SK-MEL-5 (cell line): ENCODE results near the gene FLRT1. TPM values are rescaled to one million over a fixed set of nuclear protein-coding genes. Genes with fewer than 3 reads are reported as not detected.

Source experiments
- DNase-seq: peaks from one replicate; pipeline ENCODE4 v3.0.0-alpha.2; 2016; ENCODE audit warnings: low read depth, low spot score
- in situ Hi-C: cut with HindIII; loops from 2 replicates; pipeline ENCODE4 v1.10.0; 2016; ENCODE audit warnings: low sequenced_read_pairs, high pct_unique_total_duplicates, low pct_unique_long_range_greater_than_20kb
- total RNA-seq: library from RNA; depleted of rRNA; stranded (reverse); fragments of >200 nt; shearing (Covaris generic); gene quantifications from 2 replicates; pipeline ENCODE4 v1.2.3, GENCODE V29; 2014

Gene FLRT1
- total RNA-seq, 1 experiment from 2014 or later, result not detected

DNA sequence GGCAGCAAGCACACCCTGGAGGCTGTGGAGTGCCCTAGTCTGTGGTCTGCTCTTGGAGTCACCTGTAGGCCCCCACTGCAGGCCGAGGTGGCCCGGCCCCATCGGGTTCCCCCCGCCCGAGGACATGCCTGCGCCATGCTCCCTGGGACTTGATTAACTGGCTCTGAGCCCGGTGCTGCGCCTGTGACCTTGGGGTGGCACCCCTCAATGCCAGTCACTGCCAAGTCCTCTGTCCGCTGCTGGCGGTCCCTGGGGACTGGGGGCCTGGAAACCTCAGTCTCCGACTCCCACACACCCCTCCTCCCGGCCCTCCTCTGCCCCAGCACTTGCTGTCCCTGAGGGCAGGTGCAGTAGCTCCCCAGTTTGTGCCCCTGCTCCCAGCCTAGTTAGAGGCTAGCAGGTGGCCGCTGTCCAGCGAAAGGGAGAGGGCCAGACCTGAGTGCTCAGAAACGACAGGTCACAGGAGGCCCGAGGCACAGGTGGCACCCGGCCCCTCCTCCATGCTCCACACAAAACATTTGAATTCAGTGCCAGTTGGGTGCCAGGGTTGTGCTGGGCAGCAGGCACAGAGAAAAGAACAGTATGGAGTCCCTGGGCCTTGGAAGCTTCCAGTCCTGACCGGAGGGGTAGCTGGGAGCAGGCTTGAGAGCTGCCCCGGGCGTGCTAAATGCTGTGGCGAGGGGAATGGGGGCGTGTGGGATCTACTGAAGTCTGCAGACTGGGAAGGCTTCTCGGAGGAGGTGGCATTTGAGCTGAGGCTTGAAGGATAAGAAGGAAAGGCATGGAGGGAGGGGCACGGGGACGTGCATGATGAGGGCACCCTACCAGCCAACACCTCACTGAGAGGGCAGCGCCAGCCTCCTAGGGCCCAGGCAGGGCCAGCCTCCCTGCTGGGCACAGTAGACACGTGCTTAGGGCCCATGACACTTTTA, 16.4 kb upstream of the FLRT1 start:
- no peak for DNase-seq
- in situ Hi-C loops, result no loop called here

DNA sequence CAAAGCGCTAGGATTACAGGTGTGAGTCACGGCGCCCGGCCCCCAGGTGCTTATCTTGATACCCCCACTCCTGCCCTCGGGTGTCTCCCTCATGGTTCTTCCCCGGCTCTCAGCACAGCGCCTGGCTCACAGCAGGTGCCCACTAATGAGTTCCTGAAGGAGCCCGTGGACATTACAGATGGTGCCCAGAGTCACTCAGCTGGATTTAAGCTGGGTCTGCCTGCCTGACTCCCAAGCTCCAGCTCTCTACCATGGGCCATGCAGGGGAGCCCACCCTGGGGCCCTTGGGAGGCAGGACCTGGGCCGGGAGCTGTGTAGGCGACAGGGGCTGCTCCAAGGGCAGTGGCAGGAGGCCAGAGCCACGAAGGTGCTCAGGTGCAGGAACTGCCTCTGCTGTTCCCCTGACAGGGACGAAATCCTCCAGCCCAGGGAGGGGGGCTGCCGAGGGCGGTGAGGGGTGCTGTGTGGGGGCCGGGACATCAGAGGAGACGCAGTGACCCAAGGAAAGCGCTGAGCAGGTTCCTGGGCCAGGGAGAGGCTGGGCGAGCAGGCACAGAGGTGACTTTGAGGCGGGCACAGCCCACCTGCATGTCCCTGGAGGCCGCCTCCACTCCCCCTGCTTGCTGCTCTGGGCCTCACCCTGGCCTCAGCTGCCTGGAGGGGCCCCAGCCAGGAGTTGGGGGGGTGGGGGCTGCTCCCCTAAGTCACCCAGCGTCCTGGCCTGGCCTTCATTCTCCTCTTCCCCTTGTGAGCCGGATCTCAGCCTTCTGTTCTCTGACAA, 14.6 kb upstream of the FLRT1 start:
- in situ Hi-C loops, result no loop called here

DNA sequence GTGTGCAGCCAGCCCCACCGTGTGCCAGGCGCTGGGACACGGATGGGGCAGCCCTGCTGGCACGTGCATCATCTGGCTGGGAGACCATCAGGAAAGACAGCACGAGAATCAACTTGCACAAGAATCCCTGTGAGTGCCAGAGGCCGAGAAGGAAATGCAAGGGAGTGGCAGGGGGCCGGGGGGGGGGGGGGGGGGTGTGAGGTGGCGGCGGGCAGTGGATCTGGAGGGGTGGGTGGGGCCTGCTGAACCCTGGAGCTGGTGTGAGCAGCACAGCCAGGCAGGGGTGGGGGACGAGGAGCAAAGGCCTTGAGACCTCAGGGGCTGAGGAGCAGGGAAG, 14.0 kb upstream of the FLRT1 start:
- in situ Hi-C loops, result no loop called here
- DNase-seq, result no peak

More for the DNA sequence above, 14.6 kb upstream of the FLRT1 start:
- no peak for DNase-seq

DNA sequence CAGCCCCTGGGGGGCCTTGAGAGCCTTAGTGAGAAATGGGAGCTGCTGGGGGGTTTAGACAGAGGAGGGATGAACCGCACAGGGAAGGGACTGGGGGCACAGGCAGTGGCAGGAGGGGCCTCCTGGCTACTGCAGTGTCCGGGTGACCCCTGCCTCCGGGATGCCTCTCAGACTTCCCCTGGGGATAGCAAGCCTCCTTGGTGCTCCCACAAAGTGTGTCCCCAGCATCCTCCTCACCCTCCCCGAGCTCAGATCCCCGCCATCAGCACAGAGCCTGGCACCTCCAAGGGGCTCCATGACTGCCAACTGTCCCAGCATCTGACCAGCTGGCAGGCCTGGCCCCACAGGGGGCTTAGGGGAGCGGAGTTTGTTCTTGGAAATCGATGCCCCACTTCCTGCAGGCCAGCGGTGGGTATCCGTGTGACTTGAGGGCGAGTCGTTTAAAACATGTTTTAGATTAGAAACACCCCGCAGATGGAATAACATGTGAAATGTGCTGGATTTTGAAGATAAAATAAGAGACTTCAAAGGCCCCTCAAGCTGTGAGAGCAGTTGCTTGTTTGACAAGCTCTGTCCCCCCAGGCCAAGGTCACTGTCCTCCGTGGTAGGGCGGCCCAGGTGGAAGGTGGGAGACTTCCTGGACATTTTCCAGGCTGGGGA, 13.5 kb upstream of the FLRT1 start:
- no peak for DNase-seq
- in situ Hi-C loops, result no loop called here

DNA sequence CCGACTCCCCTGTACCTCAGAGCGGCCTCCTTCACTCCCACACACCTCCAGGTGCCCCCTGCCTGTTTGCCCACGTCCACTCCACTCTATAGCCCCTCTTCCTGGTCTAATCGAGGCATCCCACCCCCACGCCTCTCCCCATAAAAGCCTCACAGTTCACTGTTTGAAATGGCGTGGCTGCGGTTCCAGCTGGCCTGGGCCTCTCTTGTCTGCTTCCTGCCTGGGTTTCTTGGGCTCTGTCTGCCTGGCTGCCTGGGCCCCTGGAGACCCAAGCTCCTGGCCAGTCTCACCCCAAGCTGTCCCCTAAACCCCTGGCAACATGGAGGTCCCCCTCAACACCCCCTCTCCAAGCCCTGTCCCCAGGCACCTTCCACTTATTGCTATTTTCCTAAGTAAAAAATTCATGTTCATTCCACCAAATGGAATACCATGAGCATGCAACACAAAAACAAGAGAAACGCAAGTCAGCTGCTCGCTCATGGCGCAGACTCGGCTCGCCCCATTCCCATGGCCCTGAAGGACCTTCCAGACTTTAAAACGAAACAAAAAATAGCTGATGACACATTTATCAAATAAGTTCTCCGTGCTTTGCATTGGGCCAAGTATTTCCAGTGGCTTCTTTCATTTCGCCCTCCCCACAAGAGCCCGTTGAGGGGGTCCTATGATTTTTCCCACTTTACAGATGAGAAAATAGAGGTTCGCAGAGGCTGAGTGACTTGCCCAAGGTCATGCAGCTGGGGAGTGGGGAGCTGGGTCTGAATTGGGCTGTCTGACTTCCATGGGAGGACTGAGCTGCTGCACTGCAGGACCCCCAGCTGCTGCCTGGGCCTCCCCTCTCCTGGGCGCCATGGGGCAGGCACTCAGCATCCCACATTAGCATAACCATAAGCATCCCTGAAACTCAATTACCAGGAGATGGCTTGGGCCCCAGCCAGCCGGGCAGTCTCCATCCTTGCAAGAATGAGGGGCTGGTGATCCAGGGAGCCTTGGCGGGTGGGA, 11.7 kb upstream of the FLRT1 start:
- in situ Hi-C loops, result no loop called here
- DNase-seq, result no peak

DNA sequence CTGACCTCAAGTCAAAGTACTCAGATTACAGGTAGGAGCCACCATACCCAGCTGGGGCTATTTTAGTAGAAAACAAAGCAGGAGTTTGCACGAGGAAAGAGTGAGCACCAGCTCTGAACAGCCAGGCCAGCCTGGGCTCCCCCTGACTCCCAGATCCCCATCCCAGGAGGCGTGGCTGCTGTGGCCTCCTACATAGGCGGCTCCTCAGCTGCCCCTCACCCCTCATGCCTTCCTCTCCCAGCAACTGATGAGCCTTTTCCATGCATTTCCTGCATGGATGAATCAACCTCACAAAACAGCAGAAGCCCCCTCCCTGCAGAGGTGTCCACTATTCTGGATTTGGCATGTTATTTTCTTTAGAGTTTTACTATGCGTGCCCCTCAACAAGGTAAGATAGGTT, 10.5 kb upstream of the FLRT1 start:
- no peak for DNase-seq
- in situ Hi-C loops, result no loop called here

DNA sequence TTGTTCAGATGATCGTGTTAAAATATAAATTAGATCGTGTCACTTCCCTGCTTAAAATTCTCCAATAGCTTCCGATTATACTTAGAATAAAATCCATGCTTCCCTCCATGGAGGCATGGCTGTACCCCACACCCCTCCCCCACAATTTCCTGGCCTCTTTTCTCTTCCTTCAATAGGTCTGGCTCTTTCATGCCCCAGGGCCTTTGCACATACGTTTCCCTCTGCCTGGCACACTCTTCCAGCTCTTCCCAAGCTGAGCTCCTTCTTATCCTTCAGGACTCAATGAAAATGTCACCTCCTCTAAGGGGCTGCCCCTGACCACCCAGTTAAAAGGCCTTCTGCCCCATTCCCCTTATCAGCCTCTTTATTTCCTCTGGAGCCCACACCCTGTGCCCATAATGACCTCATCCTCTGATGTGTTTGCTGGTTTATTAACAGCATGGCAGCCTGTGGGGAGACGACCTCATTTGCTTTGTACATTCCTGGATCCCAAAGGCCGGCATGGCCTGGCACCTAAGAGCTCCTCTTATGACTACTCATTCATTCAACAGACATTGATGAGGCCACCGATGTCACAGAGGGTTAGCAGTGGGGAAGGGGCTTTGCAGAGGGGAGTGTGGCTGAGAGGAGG, 9.0 kb upstream of the FLRT1 start:
- in situ Hi-C loops, result no loop called here
- no peak for DNase-seq

DNA sequence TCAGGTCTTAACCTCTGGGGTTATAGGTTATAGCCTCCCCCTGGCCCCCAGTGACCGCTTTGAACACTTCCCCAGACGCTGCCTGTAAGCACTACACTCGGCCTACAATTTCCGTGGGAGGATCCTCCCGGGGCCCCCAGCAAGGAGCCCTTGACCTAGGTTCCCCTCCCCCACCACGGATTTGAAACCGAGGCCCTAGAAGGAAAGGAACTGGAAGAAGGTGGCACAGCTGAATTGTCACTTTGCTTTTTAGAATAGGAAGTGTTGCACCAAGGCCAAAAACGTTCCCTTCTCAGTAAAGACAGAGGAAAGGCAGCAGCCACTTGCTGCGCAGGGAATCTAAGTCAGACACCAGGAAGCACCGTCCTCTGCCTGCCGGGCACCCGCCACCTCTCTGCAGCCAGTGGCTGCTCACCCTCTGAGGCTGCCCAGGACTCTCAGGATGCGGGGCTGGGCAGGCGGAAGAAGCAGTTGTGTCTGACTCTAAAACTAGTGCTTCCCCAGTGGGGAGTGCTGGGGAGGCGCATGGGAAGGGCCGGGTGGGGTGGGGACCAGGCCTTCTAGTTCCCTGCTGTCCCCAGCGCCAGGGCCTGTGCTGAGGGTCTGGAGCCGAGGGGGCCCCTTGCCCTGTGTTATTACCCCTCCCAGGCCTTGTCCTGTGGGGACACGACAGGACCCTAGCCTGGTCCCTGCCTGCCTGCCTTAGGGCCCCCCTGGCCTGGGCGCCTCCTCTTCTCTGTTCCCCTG, 7.9 kb upstream of the FLRT1 start:
- no peak for DNase-seq
- in situ Hi-C loops, result no loop called here

DNA sequence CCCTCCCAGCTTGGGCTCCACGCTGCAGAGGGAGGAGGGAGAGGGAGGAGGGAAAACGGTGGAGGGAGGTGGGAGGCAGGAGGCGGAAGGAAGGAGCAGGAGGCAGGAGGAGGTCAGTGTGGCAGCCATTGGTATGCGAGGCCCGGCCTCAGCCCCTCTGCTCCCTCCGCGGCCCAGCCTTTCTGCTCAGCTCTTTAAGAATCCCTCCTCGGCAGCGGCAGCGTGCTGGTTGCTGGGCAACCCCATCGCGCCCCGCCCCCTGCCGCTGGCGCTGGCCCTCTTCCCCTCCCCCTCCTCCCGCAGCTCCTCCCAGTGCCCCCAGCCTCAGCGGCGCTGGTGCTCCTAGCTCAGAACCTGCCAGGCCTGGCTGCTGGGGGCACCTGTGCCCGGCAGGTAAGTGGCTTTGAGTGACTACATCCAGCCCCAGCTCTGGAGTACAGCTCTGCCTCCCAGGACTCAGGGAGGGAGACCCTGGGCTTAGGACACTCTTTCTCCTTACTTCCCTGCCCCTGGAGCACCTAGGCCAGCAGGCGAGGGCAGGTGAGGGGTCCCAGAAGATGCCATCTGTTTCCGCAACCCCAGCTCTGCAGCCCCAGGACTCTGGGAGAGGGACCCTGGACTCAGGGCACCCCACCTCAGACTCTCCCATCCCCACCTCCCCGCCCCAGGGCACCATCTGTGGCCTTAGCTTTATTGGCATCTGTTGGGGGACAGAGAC, 7.2 kb upstream of the FLRT1 start:
- no peak for DNase-seq
- in situ Hi-C loops, result no loop called here

DNA sequence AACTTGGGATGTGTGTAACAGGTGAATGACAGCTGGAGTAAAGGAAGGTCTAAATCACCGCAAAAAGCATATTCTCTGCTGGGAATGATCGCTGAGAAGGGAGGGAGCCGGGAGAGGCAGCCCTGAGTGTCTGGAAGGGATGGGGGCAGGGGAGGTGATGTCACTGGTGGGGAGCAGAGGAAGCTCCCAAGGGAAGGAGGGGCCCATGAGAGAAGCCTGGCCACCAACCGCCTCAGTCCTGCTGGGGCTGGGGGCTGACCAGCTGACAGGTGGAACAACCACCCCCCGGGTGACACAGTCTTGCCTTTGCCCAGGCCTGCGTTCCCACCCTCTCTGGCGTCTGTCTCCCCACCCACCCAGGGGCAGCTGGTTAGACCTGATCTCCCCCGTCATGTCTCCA, 6.0 kb upstream of the FLRT1 start:
- in situ Hi-C loops, result no loop called here

DNA sequence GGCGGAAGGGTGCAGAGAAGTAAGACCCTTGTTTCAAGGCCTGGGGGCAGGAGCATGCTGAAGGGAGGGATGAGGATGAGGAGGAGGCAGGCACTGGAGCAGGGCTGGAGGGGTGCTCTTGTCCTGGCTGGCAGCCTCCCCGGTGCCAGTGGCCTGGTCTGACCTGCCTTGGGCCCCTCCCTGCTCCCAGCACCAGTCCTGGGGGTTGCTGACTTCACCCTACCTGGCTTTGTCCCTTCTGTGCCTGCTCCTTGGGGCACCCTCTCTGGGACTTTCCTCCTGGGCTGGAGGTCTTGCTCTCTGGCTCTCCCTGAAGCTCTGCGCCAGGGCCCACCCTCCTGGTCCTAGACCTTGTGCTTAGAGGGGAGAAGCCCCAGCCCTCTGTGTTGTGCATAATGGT, 4.7 kb upstream of the FLRT1 start:
- no peak for DNase-seq
- in situ Hi-C loops, result no loop called here

More for the DNA sequence above, 6.0 kb upstream of the FLRT1 start:
- no peak for DNase-seq

DNA sequence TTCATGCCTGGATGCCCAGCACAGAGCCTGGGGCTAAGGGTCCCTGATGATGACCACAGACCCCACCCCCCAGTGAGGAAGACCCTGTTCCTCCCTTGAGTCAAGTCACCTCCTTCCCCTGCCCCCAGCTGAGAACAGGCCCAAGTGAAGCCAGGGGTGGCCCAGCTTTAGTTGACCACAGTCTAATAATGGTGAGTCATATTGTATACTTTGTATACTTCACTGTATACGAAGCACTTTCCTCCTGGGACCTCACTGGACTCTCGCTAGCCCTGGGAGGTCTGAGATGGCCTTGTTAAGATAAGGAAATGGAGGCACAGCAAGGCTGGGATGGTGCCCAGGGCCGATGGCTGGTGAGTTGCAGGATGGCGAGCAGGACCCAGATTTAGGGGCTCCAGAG, 3.7 kb upstream of the FLRT1 start:
- DNase-seq, result no peak
- in situ Hi-C loops, result no loop called here

DNA sequence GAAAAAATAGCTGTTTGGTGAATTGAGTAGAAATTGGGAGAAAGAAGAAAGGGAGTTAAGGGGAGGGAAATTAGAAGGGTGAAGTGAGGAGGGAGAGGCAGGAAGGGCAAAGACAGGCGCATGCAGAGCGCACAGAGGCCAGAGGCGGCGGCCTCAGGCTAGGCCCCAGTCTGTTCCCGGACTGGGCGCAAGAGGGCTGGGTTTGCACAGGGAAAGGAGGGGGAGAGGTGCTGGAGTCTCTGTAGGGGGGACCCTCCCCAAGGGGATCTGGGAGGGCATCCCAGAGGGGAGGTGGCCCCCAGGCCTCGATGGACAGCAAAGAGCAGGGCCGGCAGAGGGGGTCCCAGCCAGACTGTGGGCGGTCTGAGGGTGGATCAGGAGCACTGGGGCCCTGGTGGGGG, 1.3 kb upstream of the FLRT1 start:
- DNase-seq, result no peak
- in situ Hi-C loops, result no loop called here

DNA sequence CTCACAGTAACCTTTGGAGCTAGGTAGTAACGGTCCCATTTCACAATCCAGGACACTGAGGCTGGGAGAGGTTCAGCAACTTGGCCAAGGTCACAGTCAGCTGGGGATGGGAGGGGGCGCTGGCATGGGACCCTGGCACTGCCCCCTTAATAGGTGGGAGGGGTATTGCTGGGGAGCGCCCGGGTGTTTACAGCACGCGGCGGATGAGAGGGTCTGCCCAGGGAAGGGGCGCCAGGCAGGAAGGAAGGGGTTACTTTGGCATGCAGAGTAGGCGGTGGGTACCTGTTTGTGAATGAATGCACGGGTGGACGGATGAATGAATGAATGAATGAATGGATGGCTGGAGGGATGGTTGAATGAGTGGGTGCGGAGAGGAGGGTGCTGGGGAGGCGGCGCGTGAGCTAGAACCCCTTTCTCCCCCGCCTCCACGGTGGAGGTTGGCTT, 628 bp upstream of the FLRT1 start:
- in situ Hi-C loops, result no loop called here
- no peak for DNase-seq

DNA sequence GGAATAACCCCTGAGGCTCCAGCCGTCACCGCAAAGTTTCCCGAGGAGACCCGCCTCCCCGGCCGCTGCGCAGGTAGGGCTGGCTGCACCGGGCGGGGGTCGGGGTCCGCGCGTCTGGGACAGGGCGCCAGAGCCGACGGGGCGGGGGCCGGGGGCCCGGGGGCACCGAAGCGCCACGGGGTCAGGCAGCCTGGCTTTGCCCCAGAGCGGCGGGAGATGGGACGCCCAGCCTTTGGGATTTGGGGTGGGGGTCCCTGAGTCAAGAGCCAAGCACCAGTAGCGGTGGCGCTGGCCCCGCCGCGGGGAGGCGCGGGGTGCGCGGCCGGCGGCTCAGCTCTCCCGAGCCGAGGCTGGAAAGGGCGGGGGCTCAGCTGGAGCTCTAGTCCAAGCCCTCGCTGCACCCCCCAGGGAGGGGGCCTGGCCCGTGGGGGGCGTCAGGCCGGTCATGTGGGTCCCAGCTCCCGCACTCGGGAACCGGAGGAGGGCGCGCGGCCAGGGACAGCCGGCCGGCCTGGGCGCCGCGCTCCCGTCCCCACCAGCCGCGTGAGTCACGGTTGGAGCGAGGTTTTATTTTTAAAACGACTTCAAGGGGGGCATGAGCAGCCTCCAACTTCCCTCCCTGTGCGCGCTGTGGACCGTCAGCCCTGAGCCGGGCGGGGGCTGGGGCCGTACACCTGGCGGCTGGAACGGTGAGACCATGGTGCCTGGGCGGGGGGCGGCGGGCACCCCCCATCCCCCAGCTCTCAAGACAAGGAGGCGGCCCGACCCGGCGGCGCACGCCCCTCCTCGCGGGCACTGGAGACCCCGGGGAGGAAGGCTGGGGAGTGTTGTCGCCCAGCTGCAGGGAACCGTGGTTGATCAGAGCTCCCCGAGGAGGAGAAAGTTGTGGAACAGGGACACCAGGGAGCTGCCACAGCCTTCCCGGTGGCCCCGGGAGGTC, 626 bp downstream of the FLRT1 start:
- in situ Hi-C loops, result no loop called here
- no peak for DNase-seq
